D721Med (cell line): ENCODE measurements around the gene CPLX3.

ENCODE experiments used
- DNase-seq: peaks from one replicate; pipeline ENCODE4 v3.0.0; 2011; ENCODE audit warnings: low spot score; ENCODE audit not compliant: insufficient read length
- FAIRE-seq: peaks from 2 replicates; lab custom pipeline; 2011; peaks lifted over from hg19 to GRCh38; lab: Jason Lieb, UNC
- TF ChIP-seq, protein P1 (sequence below): IDR thresholded peaks from 2 replicates; pipeline ENCODE4 v1.5.1; 2012; ENCODE audit warnings: mild to moderate bottlenecking, control low read depth; ENCODE audit not compliant: insufficient read depth; ENCODE audit errors: missing control alignments

CPLX3 gene

DNA sequence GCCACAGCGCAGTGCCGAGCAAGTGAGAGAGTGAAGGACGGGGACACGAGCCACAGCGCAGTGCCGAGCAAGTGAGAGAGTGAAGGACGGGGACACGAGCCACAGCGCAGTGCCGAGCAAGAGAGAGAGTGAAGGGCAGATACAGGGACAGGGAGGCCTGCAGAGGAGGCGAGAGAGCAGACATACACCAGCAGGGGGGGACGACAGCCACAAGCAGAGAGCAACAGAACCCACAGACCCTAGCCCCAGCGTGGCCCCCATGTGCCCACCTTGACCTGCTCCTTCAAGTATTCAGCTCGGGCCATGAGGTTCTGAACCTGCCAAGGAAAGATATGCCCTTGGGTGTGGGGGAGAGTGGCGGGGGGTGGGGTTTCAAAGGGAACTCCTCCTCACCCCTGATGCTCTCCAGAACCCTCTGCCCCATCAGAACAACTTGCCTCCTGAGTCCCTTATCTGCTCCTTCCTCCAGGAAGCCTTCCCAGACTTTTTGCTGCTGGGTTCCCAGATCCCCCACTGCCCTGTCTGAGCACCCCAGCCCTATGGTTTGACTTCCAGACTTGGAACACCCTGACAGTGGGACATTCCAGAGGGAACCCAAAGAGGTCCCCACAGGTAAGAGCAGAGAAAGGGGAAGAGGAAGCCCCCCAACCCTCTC, 11.2 kb downstream of the CPLX3 start:
- no peak for DNase-seq

GRCh38 chr15:74838137-74838516, 11.7 kb downstream of the CPLX3 start:
- DNase-seq: no peak
- TF ChIP-seq, protein P1, sequence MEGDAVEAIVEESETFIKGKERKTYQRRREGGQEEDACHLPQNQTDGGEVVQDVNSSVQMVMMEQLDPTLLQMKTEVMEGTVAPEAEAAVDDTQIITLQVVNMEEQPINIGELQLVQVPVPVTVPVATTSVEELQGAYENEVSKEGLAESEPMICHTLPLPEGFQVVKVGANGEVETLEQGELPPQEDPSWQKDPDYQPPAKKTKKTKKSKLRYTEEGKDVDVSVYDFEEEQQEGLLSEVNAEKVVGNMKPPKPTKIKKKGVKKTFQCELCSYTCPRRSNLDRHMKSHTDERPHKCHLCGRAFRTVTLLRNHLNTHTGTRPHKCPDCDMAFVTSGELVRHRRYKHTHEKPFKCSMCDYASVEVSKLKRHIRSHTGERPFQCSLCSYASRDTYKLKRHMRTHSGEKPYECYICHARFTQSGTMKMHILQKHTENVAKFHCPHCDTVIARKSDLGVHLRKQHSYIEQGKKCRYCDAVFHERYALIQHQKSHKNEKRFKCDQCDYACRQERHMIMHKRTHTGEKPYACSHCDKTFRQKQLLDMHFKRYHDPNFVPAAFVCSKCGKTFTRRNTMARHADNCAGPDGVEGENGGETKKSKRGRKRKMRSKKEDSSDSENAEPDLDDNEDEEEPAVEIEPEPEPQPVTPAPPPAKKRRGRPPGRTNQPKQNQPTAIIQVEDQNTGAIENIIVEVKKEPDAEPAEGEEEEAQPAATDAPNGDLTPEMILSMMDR: no peak
- no peak for FAIRE-seq

More for the DNA sequence above, 11.2 kb downstream of the CPLX3 start:
- FAIRE-seq: no peak
- TF ChIP-seq, protein P1: no peak

DNA sequence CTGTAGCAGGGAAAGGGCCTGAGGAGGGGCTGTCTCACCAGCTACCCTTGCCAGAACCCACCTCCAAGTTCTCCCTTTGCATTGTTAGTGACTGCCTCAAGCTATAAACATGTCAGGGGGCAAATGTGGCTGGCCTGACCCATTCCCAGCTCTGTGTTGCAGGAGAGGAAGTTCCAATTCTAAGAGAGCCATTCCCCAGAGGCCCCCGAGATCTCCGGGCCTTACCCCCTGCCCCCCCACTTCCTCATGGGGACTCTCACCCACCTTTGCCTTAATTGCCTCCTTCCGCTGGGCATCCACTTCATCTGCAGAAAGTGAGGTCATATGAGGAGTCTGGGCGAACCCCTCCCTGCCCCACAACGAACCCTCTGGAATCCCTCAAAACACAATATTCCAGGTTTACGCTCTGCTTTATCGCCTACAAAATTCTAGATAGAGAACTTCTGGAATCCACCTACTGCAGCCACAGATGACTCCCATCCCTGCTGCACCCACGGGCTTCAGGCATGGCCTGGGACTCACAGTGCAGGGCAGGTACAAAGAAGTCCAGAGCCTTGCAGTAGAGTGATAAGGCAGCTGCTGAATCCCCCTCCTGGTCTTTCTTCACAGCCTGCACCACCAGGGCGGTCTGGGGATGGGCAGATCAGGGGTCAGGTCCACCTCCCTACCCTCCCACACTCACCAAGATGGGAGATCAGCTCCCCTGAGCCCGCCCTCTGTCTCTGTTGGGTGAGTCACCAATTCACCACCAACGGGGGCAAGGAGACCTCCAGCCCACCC, 12.5 kb downstream of the CPLX3 start:
- TF ChIP-seq, protein P1: no peak
- DNase-seq (no peak), FAIRE-seq (no peak)

DNA sequence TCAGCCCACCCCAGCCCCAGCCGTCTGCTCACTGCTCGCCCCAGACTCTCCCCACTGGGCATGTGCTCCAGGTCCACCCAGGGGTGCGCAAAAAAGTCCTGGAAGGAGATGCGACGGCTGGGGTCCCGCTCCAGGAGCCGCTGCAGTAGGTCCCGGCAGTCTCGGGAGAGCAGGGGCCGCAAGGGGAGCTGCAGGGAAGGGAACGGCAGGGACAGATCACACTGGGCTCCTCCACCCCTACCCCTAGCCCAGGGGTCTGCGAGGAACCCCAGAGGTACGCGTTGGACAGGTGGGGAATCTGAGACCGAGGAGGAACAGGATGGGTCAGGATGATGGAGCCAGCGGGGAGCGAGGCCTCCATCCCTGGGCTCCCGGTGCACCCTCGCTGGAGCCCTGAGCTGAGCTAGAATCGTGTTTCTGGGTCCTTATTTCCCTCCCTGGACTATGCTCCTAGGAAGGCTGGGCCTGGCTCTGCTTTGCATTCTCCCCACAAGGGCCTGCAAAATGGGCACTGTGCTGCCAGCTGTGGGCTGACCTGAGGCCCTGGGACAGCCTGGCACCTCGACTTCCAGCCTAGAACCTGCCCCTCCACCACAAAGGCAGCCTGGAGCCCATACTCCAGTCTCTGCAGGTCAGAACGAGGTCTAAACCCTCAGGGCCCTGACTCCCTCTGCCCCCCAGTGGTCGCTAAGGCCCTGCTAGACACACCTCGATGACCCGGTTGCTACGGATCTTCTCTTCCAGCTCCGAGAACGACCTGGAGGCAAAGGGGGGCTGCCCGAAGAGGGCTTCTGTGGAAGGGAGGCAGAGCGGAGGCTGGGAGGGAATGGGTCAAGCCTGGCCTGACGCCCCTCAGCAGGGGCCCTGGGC, 13.3 kb downstream of the CPLX3 start:
- FAIRE-seq (no peak), DNase-seq (no peak)
- TF ChIP-seq, protein P1: no peak

DNA sequence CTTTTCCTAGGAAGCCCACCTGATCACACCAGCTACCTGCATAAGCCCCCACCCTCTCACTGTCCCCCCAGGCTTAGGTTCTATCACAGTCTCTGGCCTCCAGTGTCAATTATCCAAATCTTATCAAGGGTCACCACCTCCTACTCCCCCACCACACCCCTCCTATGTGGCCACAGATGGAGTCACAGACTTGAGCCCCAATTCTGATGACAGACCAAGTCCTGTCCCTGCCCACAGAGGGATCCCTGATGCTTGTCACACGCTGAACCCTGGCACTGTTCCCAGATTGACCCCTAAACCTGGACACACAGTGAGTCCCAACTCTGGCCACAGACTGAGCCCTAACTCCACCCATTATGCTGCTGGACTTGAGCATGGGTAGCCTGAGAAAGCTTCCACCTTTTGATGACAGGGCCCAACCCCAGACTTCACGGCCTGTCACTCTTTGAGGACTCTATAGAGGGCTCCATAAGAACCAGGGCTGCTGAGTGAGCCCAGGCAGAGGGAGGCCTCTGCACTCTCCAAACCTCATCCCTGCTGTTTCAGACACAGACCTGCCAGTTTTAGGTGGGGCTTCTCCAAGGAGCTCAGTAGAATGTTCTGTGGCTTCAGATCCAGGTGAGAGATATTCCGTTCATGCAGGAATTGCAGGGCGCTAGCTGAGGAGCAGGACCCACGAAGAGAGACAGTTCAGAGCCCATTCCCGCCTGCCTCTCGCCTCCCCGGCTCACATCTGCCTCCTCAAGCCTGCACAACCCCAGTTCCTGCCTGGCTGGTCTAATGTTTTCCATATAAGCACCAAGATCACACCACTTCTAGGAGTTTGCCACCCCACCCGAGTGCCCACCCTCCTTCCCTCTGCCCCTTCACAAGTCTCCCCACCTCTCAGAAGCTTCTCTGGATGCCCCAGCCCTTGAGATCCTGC, 14.7 kb downstream of the CPLX3 start:
- no peak for DNase-seq
- FAIRE-seq: no peak
- TF ChIP-seq, protein P1: no peak

DNA sequence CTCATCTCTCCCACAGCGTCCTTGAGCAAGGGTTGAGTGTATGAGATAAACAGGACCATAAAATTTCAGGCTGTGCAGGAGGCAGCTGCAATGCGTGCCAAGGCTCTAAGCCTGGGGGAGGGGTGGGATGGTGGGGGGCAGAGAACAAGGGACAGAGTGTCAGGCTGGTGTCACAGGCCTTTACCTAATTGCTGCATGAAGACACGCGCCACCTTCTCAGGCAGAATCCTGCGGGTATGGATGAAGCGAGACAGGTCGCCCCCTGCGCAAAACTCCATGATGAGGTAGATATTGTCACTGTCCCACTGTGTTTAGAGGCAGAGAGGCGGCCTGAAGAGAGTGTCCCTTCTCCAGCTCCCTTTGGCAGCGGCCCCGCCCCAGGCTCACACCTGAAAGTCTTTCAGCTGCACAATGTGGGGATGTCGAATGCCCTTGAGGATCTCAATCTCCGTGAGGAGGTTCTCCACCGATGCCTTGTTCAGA, 15.5 kb downstream of the CPLX3 start:
- DNase-seq: no peak
- no peak for FAIRE-seq
- TF ChIP-seq, protein P1: no peak
